Mucosa of stomach (tissue), 1 donor: ENCODE data around the gene RUSF1.

Experiments used
- H3K27me3 ChIP-seq: one replicate; pipeline ENCODE4 v1.7.0; 2013; ENCODE audit warnings: mild to moderate bottlenecking, low read length; ENCODE audit not compliant: control insufficient read depth, insufficient read depth
- H3K36me3 ChIP-seq: one replicate; pipeline ENCODE4 v1.7.0; 2013; ENCODE audit warnings: low read length; ENCODE audit not compliant: control insufficient read depth, insufficient read depth
- H3K4me1 ChIP-seq: one replicate; pipeline ENCODE4 v1.7.0; 2013; ENCODE audit warnings: mild to moderate bottlenecking, low read length; ENCODE audit not compliant: control insufficient read depth, insufficient read depth
- H3K4me3 ChIP-seq: one replicate; pipeline ENCODE4 v1.7.0; 2013; ENCODE audit warnings: low read length
- H3K9ac ChIP-seq: one replicate; pipeline ENCODE4 v1.7.0; 2013; ENCODE audit warnings: mild to moderate bottlenecking, low read length, moderate library complexity
- H3K9me3 ChIP-seq: one replicate; pipeline ENCODE4 v1.7.0; 2013; ENCODE audit warnings: mild to moderate bottlenecking, low read length, moderate library complexity; ENCODE audit not compliant: control insufficient read depth
- donor health status: Pancreatic carcinoma.

The RUSF1 gene

DNA sequence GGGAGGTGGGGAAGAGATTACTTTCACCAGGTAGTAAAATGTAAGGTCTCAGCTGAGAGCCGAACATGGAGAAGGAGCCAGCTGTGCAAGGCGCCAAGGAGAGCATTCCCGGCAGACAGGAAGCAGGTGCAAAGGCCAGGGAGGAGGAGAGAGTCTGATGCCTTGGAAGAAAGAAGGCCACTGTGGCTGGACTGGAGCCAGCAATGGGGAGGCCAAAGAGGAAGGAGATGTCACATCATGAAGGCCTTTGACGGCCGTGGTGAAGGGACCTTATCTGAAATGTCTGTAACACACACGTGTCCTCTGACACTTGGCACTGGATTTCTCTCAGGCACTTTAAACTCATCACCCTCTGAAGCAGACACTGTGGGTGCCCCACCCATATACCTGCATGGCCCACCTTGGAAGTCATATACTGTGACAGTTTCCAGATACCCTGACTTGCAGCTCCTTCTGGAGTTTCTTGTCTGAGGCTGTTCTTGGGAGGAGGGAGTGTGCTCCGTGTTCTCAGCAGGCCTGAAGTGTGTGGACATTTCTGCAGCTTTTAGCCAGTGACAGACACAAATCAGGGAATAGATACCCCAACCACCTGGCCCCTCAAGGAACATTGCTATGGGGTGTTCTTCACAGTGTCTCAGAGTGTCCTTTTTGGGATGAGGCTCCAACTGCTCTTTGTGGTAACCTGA lies 27.2 kb downstream of the RUSF1 start:
- Histone ChIP-seq H3K27me3 (peaks cover 7% of the 10 kb centered on the region), H3K4me3 (no peak overlapping the region), H3K4me1 (peaks cover 21% of the 10 kb centered on the region), H3K9ac (no peak overlapping the region), H3K9me3 (no peaks in the 10 kb centered on the region), H3K36me3 (no peaks in the 10 kb centered on the region)

DNA sequence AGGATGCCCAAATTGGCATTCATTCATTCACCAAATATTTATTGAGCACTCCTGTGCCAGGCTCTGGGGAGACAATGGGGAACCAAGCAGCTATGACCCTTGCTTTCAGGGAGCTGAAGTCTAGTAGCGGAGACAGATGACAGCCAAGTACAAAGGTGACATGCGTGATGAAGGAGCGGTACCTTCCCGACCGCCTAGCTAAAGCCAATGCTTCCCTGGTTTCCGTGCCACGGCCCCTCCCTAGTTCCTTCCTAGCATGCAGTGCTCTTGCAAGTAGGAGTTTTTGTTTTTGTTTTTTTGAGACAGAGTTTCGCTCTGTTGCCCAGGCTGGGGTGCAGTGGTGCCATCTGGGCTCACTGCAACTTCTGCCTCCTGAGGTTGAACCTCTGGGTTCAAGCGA lies 28.4 kb downstream of the RUSF1 start:
- peaks cover 21% of the 10 kb centered on the region for H3K4me1 ChIP-seq
- no peak overlapping the region for H3K9ac ChIP-seq
- H3K27me3 ChIP-seq: peaks cover 4% of the 10 kb centered on the region
- H3K9me3 ChIP-seq: no peaks in the 10 kb centered on the region
- H3K36me3 ChIP-seq: no peaks in the 10 kb centered on the region
- H3K4me3 ChIP-seq: no peak overlapping the region

DNA sequence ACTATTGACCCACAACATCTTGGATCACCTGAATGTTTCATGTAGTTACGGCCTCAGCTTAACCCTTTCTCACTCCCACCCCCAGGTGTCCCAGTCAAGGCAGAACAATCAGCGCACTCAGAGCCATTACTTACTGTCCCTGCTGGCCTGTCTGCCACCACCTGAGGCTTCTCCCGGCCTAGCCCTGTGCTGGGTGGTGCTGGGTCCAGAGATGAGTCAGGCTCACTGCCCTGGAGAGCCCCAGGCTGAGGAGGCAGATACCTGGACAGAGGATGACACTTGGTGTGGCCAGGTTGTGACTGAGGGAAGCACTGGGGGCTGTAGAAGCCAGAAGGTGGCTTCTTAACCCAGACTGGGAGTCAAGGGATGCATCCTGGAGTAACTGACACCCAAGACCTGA lies 29.2 kb downstream of the RUSF1 start:
- no peak overlapping the region for H3K9ac ChIP-seq
- H3K27me3 ChIP-seq: peaks cover 4% of the 10 kb centered on the region
- H3K4me1 ChIP-seq: peaks cover 16% of the 10 kb centered on the region
- H3K9me3 ChIP-seq: no peaks in the 10 kb centered on the region
- H3K36me3 ChIP-seq: no peaks in the 10 kb centered on the region
- no peak overlapping the region for H3K4me3 ChIP-seq

DNA sequence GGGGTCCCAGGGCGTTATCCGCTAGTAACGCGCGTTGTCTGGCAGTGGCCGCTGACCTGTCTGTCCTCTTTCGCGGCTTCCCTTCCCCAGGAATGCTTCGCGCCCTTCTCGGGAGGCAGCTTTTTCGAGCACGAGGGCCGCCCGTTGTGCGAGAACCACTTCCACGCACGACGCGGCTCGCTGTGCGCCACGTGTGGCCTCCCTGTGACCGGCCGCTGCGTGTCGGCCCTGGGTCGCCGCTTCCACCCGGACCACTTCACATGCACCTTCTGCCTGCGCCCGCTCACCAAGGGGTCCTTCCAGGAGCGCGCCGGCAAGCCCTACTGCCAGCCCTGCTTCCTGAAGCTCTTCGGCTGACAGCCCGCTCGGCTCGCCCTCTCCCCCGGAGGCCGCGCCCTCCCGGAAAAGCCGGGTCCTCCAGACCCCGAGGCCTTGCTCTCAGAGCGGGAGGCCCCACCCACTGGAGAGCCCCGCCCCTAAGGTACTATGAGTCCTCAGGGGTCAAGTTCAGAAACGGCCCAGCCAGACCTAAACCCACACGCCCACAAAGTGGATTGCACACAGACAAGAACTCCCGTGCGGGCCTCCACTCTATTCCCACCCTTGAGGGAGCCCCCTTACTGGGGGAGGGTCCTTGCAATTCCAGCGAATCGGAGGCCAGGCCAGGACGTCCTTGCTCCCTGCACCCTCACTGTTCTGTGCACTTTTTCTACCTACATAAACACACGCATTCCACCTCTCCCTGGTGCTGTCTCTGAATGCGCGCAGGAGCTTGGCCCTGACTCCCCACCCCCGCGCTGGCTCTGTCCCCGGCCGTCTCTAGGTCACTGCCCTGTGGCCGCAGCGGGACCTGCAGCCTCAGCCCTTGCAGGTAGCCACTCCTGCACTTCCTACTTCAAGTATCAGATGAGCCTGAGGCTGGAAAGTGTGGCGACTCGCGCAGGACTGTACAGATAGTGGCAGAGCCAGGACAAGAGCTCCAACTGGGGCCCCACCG lies 30.7 kb downstream of the RUSF1 start:
- H3K4me1 ChIP-seq: peaks cover 17% of the 10 kb centered on the region
- H3K36me3 ChIP-seq: no peaks in the 10 kb centered on the region
- no peaks in the 10 kb centered on the region for H3K27me3 ChIP-seq
- no peaks in the 10 kb centered on the region for H3K9me3 ChIP-seq
- peak overlapping the region; percentile 9 for H3K9ac ChIP-seq
- peak overlapping the region; percentile 51 for H3K4me3 ChIP-seq

DNA sequence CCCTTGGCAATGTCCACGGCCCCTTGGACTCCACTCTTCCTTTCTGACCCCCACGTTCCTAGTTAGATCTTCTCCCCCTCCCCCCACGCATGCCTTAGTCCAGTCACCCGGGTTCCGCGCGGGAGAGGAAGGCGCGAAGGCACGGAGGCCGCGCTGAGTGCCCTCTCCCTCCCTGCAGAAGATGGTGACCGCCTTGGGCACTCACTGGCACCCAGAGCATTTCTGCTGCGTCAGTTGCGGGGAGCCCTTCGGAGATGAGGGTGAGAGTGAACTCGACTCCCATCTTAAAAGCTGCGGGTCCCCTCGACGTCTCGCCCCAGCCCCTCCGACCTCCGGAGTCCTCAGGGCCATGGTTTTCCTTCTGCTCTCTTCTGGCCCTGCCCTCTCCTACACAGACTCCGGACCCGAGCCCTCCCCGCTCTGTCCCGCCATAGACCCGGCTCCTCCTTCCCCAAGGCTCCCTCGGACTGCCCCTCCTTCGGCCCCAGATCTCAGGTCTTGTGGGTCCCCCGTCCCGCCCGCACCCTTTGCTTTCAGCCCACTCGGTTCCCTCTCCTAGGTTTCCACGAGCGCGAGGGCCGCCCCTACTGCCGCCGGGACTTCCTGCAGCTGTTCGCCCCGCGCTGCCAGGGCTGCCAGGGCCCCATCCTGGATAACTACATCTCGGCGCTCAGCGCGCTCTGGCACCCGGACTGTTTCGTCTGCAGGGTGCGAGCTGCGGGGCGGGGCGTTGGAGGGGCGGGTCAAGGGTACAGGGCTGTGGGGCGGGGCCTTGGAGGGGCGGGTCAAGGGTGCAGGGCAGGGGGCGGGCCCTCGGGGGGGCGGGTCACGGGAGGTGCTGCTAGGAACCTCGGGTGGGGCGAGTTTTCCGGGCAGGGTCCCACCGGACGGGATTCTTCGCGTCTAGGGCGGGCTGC lies 31.6 kb downstream of the RUSF1 start:
- Histone ChIP-seq H3K9me3 (no peaks in the 10 kb centered on the region), H3K9ac (peak overlapping the region; percentile 68), H3K4me1 (peaks cover 22% of the 10 kb centered on the region), H3K36me3 (no peaks in the 10 kb centered on the region), H3K4me3 (peak overlapping the region; percentile 66), H3K27me3 (no peaks in the 10 kb centered on the region)

DNA sequence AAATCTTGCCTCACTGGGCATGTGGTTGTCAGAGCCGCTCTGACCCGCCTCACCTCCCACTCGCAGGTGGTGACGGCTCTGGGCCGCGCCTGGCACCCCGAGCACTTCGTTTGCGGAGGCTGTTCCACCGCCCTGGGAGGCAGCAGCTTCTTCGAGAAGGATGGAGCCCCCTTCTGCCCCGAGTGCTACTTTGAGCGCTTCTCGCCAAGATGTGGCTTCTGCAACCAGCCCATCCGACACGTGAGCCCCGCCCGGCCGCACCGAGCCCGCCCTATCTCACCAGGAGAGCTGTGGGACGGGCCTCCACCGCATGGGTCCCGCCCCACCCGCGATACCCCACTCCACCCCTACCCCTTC lies 32.3 kb downstream of the RUSF1 start:
- no peaks in the 10 kb centered on the region for H3K27me3 ChIP-seq
- H3K9me3 ChIP-seq: no peaks in the 10 kb centered on the region
- no peaks in the 10 kb centered on the region for H3K36me3 ChIP-seq
- peak overlapping the region; percentile 66 for H3K4me3 ChIP-seq
- peak overlapping the region; percentile 68 for H3K9ac ChIP-seq
- peaks cover 28% of the 10 kb centered on the region for H3K4me1 ChIP-seq

DNA sequence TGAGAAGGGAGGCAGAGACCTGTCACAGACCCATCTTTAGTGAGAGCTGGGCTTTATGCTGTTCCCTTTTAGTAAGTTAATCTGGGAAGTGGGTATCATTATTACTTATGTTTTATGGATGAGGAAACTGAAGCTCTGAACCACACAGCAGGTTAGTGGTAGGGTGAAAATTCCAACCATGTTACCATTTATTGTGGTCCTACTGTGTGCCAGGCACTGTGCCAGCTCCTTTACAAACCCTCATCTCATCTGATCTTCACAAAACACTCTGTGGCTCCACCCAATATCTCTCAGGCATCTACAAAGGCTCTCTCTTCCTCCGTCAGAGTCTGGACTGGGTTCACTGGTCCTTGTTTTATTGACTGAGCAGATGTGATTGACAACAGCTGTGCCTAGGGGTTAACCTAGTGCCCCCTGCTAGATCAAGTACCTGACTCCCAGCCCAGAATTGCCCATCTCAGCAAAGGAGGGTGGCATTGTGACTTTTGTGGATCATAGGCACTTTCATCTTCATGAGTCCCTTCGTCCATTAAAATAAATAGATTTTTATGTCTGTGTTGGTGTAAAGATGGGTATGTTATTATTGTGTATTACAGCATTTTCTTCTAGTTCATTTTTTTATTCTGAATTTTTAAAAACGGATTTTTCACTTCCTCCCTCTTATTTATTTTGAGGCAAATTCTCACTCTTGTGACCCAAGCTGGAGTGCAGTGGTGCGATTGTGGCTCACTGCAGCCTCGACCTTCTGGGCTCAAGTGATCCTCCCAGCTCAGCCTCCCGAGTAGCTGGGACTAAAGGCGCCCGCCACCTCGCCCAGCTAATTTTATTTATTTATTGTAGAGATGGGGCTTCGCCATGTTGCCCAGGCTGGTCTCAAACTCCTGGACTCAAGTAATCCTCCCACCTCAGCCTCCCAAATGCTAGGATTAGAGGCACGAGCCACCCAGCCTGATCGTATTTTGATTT lies 33.1 kb downstream of the RUSF1 start:
- H3K27me3 ChIP-seq: no peaks in the 10 kb centered on the region
- H3K4me1 ChIP-seq: peaks cover 28% of the 10 kb centered on the region
- H3K9me3 ChIP-seq: no peaks in the 10 kb centered on the region
- H3K36me3 ChIP-seq: no peaks in the 10 kb centered on the region
- no peak overlapping the region for H3K9ac ChIP-seq
- H3K4me3 ChIP-seq: no peak overlapping the region

DNA sequence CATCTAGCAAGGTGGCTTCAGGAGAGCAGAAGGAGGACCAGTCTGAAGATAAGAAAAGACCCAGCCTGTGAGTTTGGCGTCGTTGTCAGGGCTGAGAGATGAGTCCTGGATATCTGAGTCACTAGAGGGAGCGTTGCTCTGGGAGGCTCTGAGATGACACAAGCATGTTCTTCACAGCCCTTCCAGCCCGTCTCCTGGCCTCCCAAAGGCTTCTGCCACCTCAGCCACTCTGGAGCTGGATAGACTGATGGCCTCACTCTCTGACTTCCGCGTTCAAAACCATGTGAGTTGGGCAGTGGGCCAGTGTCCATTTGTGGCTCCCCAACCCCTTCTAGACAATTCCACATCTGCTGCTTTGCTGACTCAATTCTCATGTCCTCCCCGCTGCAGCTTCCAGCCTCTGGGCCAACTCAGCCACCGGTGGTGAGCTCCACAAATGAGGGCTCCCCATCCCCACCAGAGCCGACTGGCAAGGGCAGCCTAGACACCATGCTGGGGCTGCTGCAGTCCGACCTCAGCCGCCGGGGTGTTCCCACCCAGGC lies 33.9 kb downstream of the RUSF1 start:
- no peak overlapping the region for H3K4me3 ChIP-seq
- no peaks in the 10 kb centered on the region for H3K36me3 ChIP-seq

DNA sequence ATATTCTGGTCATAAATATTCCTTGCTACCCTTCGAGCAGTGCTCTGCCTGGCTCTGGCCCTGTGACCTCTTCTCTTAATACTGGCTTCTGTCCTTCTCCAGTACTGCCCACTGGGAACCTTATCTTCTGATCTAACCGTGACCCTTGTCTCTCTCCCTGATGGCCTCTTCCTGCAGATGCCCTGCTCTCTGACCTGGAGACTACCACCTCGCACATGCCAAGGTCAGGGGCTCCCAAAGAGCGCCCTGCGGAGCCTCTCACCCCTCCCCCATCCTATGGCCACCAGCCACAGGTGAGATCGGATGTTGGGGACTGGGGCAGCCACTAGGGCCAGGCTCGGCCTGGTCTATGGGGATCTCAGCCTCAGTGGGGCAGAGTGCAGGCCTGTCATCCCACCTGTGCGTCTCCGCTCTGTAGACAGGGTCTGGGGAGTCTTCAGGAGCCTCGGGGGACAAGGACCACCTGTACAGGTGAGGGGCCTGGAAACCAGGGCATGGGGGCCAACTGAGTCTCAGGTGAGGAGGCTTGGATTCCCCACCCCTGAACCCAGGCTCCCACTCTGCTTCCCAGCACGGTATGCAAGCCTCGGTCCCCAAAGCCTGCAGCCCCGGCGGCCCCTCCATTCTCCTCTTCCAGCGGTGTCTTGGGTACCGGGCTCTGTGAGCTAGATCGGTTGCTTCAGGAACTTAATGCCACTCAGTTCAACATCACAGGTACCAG lies 34.8 kb downstream of the RUSF1 start:
- no peaks in the 10 kb centered on the region for H3K27me3 ChIP-seq
- H3K9ac ChIP-seq: no peak overlapping the region
- H3K4me3 ChIP-seq: no peak overlapping the region
- no peaks in the 10 kb centered on the region for H3K36me3 ChIP-seq
- H3K4me1 ChIP-seq: peaks cover 28% of the 10 kb centered on the region
- no peaks in the 10 kb centered on the region for H3K9me3 ChIP-seq

More for the DNA sequence above, 33.9 kb downstream of the RUSF1 start:
- Histone ChIP-seq H3K4me1 (peaks cover 28% of the 10 kb centered on the region), H3K27me3 (no peaks in the 10 kb centered on the region), H3K9me3 (no peaks in the 10 kb centered on the region), H3K9ac (no peak overlapping the region)

DNA sequence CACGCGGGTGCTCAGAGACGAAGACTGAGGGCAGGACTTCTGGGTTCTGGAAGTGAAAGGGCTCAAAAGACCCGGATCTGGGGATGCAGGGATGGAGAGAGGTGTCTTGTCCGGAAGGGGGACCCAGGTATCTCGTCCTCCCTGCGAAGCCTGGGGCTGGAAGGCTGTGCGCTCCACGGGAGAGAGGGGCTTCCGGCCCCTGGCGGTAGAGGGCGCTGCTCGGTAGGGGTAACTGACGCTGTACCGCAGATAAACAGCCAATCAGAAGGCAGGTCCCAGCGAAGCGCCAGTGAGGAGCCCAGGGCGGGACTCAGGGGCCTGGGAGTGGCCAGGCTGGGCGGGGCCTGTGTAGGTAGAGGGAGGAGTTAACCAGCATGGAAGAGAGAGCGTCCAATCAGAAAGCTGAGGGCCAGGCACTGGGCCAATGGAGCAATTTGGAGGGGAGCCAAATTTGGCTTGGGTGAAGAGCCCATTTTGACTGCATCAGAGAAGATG lies 35.4 kb downstream of the RUSF1 start:
- Histone ChIP-seq H3K27me3 (no peaks in the 10 kb centered on the region), H3K36me3 (no peaks in the 10 kb centered on the region), H3K9me3 (no peaks in the 10 kb centered on the region), H3K9ac (peak overlapping the region; percentile 73), H3K4me3 (no peak overlapping the region), H3K4me1 (peaks cover 22% of the 10 kb centered on the region)
